Measurements from ENCODE around the gene GALNTL6.

DNA sequence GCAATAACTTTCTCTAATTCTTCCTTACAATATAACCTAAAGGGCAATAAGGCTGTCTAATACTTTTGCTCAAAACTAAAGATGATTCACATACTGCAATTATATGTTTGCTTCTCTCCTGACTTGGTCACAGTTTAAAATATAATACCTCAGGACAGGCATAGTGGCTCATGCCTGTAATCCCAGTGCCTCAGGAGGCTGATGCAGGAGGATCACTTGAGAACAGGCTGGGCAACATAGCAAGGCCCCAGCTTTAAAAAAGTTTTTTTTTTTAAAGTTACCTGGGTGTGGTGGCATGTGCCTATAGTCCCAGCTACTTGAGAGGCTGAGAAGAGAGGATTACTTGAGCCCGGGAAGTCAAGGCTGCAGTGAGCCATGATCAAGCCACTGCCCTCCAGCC is 1125.7 kb downstream of the GALNTL6 start:
- TF ChIP-seq, protein P1, sequence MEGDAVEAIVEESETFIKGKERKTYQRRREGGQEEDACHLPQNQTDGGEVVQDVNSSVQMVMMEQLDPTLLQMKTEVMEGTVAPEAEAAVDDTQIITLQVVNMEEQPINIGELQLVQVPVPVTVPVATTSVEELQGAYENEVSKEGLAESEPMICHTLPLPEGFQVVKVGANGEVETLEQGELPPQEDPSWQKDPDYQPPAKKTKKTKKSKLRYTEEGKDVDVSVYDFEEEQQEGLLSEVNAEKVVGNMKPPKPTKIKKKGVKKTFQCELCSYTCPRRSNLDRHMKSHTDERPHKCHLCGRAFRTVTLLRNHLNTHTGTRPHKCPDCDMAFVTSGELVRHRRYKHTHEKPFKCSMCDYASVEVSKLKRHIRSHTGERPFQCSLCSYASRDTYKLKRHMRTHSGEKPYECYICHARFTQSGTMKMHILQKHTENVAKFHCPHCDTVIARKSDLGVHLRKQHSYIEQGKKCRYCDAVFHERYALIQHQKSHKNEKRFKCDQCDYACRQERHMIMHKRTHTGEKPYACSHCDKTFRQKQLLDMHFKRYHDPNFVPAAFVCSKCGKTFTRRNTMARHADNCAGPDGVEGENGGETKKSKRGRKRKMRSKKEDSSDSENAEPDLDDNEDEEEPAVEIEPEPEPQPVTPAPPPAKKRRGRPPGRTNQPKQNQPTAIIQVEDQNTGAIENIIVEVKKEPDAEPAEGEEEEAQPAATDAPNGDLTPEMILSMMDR (IDR thresholded peaks at IDR 0.05): no peak
- no peak for TF ChIP-seq POLR2AphosphoS5 (IDR thresholded peaks at IDR 0.05)

Measured in suprapubic skin (tissue), 3 donors.